Left ventricle myocardium superior (tissue), 1 donor: ENCODE results near the gene KRTAP9-1. TPM values are rescaled to one million over a fixed set of nuclear protein-coding genes. Genes with fewer than 3 reads are reported as not detected.
"Not testable (repeated sequence)": the region's sequence is repeated elsewhere in the genome, so short reads cannot be mapped to it uniquely, and the experiment has no call there.

ENCODE experiments used
- ATAC-seq: fragments of 200-7000 bp; cut with Tn5 transposase; one replicate; pipeline ENCODE4 v1.9.1; 2020; ENCODE audit warnings: mild to moderate bottlenecking, moderate library complexity
- DNase-seq: peaks from one replicate; pipeline ENCODE4 v3.0.0-alpha.2; 2020
- intact Hi-C: fragments of 100-400 bp; cut with micrococcal nuclease; formaldehyde crosslinking; loops from one replicate; pipeline ENCODE4 v1.11.0; 2022
- total RNA-seq: library from RNA; stranded (reverse); fragmentation: NEBNext Ultra II Directional; extraction: Animal tissue kit (Norgen Biotek cat#: 25700); gene quantifications from one replicate; pipeline ENCODE4 v1.2.1, GENCODE V29; 2021
- donor health status: DM: no; HTN: yes; CAD: no; lungs with severe emphysema.

The KRTAP9-1 gene
- total RNA-seq, 1 donor from 2014 or later = not detected

DNA sequence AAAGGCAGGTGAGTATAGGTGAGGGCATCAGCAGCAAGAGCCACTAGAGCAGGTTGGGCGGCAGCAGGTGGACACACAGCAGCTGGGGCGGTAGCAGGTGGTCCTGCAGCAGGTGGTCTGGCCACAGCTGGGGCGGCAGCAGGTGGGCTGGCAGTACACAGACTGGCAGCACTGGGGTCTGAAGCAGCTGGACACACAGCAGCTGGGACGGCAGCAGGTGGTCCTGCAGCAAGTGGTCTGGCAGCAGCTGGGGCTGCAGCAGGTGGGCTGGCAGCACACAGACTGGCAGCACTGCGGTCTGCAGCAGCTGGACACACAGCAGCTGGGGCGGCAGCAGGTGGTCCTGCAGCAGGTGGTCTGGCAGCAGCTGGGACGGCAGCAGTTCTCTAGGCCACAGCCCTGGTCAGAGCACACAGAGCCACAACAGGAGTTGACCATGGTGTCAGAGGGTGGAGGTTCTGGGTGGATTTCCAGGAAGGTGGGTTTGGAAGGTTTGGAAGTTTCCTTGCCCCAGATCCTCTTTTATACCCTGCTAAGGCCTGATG, 11.9 kb upstream of the KRTAP9-1 start, which contains the start of gene KRTAP4-2:
TSS of gene KRTAP4-2 (minus strand) at position 495 of the 545 bp plus-strand sequence. CDS start at position 438, 57 bp downstream.
- intact Hi-C loops = no loop called here
- DNase-seq = no peak
- ATAC-seq = no peak

DNA sequence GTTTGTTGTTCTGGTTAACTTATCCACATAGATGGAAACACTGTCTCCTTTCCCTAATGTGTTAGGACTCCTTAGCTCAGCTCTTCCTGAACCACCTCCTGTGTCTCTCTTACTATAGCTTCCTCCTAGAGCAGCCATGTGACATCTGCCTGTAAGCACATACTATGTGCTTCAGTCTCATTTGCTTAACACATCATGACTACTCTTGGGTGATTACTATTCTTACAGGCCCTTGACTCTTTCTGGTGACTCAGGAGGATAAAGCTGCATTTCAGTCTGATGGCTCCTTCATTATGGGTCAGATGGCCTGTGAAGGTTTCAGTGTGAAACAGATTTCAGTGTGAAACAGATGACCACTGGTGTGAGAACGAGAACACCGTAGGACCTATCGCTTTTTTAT, 11.3 kb upstream of the KRTAP9-1 start:
- intact Hi-C loops = no loop called here
- ATAC-seq (no peak), DNase-seq (no peak)

DNA sequence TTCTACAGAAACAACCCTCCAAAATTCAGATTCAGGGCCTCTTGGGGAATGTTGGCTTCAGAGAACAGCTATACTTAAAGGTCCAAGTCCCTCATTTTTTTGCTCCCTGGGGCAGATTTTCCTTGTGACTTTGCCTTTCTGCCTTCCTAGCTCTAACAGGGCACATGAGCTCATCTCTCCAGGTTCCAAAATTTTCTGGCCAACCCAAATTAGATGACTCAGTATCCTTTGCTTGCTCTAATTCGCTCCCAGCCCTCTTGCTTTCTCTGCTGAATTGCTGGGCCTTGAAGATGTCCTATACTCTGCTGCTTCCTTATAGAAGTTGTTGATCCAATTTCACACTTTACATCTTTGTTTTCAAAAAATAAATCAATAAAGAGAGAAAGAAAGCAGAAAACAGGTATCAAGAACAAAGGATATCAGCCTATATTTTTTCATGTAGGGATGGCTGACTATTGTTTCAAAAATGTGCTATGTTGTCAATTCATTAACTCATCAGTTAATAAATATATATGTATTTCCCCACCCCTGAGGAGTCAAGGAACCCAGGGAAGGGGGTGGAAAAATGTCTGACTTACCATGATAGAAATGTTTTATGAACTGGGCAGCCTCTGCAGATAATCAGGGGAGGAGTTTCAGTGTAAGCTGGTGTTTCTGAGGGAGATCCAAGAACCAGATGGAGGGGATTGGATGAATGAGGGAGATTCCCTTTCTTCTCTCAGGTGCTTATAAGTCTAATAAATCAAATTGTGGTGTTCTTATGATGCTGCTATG, 10.7 kb upstream of the KRTAP9-1 start:
- no peak for ATAC-seq
- intact Hi-C loops = no loop called here

DNA sequence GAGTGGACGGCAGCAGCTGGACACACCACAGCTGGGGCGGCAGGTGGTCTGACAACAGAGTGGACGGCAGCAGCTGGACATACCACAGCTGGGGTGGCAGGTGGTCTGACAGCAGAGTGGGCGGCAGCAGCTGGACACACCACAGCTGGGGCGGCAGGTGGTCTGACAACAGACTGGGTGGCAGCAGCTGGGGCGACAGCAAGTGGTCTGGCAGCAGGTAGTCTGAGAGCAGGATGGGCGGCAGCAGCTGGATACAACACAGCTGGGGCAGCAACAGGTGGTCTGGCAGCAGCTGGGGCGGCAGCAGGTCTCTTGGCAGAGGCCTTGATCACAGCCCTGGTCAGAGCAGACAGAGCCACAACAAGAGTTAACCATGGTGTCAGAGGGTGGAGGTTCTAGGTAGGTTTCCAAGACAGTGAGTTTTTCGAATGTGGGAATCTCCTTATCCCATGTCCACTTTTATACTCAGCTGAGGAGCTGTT, 5.2 kb upstream of the KRTAP9-1 start, which contains the start of gene KRTAP4-1:
TSS of gene KRTAP4-1 (minus strand) at position 432 of the 482 bp plus-strand sequence. CDS start at position 375, 57 bp downstream.
- intact Hi-C loops = no loop called here
- DNase-seq (no peak), ATAC-seq (no peak)

More for the DNA sequence above, 10.7 kb upstream of the KRTAP9-1 start:
- DNase-seq = no peak

DNA sequence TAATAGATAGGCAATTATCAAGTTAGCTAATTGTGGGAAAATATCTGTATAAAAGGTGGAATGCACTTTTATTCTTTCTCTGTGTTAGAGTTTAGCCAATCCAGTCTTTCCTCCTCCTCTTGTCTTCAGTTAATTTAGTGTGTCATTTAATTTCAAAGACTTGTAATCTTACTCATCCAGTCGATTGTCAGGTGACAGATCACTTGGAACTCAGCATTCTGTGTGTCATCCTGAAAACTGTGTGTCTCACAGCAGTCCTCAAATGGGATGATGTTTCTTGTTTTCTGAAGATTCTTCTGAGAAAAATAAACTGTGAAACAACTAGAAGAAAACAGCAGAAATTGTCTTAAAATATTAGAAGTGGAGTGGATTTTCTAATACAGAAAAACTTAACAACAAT, 4.7 kb upstream of the KRTAP9-1 start:
- ATAC-seq (no peak), DNase-seq (no peak)
- intact Hi-C loops = no loop called here

DNA sequence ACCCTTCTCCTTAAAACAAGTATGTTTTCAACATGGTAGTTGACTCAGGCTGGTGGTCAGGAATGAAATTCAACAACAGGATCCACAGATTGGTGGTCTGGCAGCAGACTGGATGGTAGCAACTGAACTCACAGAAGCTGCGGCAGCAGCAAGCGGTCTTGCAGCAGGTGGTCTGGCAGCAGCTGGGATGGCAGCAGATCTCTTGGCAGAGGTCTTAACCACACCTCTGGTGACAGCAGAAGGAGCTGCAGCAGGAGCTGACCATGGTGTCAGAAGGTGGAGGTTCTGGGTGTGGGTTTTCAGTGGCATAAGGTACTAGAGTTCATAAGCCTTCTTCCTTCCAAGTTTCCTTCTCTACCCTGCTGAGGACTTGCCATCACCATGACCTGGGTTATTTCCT, 2.8 kb upstream of the KRTAP9-1 start:
- intact Hi-C loops = no loop called here
- no peak for ATAC-seq

DNA sequence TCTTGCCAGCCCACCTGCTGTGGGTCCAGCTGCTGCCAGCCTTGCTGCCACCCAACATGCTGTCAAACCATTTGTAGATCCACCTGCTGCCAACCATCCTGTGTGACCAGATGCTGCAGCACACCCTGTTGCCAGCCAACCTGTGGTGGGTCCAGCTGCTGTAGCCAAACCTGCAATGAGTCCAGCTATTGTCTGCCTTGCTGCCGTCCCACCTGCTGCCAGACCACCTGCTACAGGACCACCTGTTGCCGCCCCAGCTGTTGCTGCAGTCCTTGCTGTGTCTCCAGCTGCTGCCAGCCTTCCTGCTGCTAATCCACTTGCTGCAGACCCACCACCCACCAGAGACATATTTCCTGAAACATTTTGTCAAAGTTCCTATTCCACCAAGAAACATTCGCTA, 641 bp downstream of the KRTAP9-1 start:
- intact Hi-C loops = no loop called here
- ATAC-seq = no peak
- no peak for DNase-seq

More for the DNA sequence above, 2.8 kb upstream of the KRTAP9-1 start:
- DNase-seq = no peak

DNA sequence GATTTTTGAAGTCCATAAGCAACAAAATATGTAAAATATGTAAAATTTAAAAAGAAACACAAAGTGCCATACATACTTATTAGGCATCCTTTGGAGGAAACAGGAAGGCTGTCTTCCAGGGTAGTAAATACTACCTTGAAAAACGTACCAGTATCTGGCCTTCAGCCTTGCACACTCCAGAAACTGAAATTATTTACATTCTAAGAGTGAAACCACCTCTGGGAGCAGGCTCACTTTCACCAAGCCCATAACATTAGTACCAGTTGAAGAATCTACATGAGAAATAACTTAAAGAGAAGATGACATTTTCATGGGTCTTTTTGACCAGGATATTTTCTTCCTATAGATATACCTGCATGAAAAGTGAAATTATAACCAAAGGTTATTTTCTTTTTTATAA, 6.4 kb downstream of the KRTAP9-1 start:
- DNase-seq (no peak), ATAC-seq (no peak)
- intact Hi-C loops = no loop called here

DNA sequence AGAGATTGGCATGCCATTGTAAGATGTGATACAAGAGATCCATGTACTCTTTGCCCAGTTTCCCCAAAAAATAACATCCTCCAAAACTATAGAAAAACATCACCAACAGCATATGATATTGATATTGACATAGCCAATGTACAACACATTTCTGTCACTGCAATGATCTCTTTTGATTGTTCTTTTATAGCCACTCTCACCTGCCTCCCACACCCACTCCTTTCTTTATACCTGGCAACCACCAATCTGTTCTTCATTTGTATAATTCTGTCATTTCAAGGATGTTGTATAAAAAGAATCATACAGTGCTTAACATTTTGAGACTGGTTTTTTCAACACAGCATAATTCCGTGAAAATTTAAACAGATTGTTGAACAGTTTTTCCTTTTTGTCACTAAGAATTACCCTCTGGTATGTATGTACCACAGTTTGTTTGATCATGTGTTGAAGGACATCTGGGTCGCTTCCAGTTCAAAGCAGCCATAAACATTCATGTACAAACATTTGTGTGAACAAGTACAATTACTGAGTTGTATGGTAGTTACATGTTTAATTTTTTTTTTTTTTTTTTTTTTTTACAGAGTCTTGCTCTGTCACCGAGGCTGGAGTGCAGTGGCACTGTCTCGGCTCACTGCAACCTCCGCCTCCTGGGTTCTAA, 9.9 kb downstream of the KRTAP9-1 start:
- no peak for ATAC-seq
- intact Hi-C loops = no loop called here
- DNase-seq = no peak

DNA sequence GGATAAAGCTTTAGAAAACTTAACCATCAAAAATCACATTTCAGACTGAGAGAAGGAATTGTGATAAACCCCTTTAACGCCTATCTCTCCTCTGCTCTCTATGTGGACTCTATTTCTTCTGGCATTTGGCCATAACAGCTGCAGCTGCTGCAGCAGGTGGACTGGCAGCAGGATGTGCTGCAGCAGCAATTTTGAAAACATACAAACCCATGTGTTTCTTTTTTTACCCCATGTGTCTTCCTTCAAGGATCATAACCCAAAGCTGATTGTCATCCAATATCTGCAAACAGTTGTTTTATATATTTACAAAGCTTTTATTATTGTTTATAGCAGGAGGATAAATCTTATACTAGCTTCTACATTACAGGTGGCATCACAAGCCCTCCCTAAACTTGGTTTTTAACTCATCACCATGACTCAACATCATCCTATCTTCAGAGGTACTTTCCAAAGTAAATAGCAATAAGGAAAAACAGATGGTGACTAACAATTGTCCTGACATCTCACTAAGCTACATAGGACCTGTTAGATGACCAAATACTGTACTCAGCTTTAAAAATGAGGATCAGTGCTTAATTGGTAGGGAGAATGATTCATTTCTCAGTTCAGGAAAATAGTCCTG, 22.3 kb downstream of the KRTAP9-1 start:
- intact Hi-C loops = no loop called here
- ATAC-seq (no peak), DNase-seq (no peak)

DNA sequence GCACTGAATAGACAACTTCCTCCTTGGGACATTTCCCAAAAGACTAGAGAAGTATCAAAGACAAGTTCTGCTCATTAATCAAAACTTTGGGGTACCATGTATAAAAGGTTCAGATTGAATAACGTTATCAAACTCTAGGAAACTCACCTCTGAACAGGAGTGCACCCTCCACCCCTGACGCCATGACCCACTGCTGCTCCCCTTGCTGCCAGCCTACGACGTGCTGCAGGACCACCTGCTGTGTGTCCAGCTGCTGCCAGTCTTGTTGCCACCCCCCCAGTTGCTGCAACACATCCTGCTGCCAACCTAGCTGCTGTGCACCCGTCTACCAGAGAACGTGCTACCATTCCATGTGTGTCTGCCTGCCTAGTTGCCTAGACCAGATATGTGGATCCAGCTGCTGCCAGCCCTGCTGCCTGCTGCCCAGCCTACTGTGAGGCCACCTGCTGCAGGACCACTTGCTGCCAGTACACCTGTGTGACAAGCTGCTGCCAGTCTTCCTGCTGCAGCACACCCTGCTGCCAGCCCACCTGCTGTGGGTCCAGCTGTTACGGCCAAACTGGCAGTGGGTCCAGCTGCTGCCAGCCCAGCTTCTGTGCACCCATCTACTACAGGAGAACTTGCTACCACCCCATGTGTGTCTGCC, 23.0 kb downstream of the KRTAP9-1 start:
- ATAC-seq (no peak), DNase-seq (no peak)
- intact Hi-C loops = no loop called here

DNA sequence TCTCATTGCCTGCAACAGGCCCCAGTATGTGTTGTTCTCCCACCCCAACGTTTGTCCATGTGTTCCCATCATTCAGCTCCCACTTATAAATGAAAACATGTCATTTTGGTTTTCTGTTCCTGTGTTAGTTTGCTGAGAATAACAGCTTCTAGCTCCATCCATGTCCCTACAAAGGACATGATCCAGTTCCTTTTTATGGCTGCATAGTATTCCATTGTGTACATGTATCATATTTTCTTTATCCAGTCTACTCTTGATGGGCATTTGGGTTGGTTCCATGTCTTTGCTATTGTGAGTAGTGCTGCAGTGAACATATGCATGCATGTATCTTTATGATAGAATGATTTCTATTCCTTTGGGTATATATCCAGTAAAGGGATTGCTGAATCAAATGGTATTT, 26.0 kb downstream of the KRTAP9-1 start:
- intact Hi-C loops = no loop called here
- ATAC-seq (no peak), DNase-seq (no peak)

DNA sequence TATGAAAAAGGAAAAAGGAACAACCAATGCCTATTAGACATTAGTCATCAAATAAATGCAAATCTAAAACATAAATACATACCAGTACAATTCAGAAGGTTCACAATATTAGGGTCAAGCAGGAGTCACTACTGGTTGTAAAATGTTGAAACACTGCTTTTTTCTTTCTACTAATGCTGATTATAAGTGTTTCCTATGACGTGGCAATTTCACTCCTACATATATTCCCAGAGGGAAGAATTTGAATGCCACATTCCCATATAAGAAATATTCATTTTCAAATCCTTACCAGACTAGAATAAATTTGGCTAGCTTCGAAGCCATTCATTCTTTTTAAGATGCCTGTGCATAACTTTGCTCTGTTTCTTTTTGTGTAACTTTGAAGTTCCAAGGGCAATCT, 34.1 kb downstream of the KRTAP9-1 start:
- DNase-seq (no peak), ATAC-seq (no peak)
- intact Hi-C loops = no loop called here

DNA sequence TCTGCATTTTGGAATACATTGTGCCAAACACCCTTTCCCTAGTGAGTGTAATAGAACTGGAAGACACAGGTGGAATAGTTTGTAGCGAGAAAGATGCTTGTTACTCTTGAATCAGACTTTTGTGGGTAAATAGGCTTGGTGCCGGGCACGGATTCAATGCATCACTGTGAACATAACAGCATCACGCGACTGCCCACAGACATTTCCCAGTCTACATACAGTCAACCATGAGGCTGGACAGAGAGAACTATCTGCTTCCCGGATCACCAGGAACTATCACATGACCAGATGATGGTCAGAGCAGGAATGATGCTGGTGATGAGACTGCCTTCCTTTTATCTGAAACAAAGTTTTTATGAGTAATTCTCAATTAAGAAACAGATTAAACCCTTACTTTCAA, 36.4 kb downstream of the KRTAP9-1 start:
- ATAC-seq (no peak), DNase-seq (no peak)
- intact Hi-C loops = no loop called here

DNA sequence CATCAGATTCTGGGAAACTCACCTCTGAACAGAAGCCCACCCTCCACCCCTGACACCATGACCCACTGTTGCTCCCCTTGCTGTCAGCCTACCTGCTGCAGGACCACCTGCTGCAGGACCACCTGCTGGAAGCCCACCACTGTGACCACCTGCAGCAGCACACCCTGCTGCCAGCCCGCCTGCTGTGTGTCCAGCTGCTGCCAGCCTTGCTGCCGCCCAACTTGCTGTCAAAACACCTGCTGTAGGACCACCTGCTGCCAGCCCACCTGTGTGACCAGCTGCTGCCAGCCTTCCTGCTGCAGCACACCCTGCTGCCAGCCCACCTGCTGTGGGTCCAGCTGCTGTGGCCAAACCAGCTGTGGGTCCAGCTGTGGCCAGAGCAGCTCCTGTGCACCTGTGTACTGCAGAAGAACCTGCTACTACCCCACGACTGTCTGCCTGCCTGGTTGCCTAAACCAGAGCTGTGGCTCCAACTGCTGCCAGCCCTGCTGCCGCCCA, 37.0 kb downstream of the KRTAP9-1 start, which contains the start of gene KRTAP9-2:
TSS of gene KRTAP9-2 (plus strand) at position 51 of the 498 bp plus-strand sequence. CDS start at position 58, 7 bp downstream.
- ATAC-seq, DNase-seq, intact Hi-C loops: not testable (repeated sequence)

DNA sequence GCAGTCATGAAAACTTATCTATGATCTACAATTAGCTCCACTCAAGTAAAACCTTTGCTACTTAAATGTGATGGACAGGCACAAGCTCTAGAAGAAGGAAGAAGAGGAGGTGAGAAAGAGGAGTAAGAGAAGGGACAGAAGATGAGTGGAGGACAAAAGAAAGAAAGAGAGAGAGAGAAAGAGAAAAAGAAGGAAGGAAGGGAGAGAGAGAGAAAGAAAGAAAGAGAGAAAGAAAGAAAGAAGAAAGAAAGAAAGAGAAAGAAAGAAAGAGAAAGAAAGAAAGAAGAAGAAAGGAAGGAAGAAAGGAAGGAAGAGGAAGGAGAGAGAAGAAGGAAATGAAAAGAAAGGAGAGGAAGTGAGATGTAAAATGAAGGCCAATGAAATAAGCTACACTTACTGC, 40.4 kb downstream of the KRTAP9-1 start:
- ATAC-seq (no peak), DNase-seq (no peak)
- intact Hi-C loops = no loop called here

DNA sequence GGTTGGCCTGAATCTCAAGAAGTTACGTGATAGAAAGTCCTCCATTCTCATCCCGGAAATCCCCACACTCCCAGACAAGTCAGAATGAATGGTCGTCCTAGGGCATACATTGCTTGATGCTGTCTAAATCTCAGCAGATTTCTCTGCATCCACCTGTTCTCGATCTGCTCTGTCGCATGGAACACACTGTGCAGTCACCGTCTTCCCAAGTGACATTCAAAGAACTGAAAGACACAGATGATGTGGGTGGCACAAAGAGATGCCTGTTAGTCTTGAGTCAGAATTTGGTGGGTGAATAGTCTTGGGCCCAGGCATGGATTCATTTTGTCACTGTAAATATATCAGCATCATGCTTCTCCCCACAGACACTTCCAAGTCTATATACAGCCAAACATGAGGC, 42.0 kb downstream of the KRTAP9-1 start:
- no peak for ATAC-seq
- no peak for DNase-seq
- intact Hi-C loops = no loop called here

DNA sequence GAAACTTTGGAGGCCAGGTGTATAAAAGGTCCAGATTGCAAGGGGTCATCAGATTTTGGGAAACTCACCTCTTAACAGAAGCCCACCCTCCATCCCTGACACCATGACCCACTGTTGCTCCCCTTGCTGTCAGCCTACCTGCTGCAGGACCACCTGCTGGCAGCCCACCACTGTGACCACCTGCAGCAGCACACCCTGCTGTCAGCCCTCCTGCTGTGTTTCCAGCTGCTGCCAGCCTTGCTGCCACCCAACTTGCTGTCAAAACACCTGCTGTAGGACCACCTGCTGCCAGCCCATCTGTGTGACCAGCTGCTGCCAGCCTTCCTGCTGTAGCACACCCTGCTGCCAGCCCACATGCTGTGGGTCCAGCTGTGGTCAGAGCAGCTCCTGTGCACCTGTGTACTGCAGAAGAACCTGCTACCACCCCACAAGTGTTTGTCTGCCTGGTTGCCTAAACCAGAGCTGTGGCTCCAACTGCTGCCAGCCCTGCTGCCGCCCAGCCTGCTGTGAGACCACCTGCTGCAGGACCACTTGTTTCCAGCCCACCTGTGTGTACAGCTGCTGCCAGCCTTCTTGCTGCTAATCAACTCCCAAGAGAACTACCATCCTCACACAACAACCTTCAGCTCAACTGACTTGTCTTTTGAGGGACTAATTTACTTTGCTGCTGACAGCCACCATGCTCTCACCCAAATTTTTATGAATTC, 42.9 kb downstream of the KRTAP9-1 start, which contains the start of gene KRTAP9-3:
TSS of gene KRTAP9-3 (plus strand) at position 51 of the 707 bp plus-strand sequence. CDS start at position 104, 53 bp downstream.
- ATAC-seq, DNase-seq, intact Hi-C loops: not testable (repeated sequence)
